Endometrial microvascular endothelial cells (primary cell): ENCODE data around the gene PMS2. TPM values are rescaled to one million over a fixed set of nuclear protein-coding genes. Genes with fewer than 3 reads are reported as not detected.
"Not testable (repeated sequence)": the region's sequence is repeated elsewhere in the genome, so short reads cannot be mapped to it uniquely, and the experiment has no call there.

Source experiments
- in situ Hi-C: cut with HindIII; loops from 2 replicates; pipeline ENCODE4 v1.10.0; 2017; ENCODE audit warnings: low sequenced_read_pairs, low pct_unique_long_range_greater_than_20kb; ENCODE audit errors: inconsistent ontology term
- total RNA-seq: library from RNA; depleted of rRNA; stranded (reverse); fragments of >200 nt; gene quantifications from one replicate; pipeline ENCODE4 v1.2.3, GENCODE V29; 2015; ENCODE audit errors: inconsistent ontology term

The PMS2 gene
- 15.7 TPM for total RNA-seq

GRCh38 chr7:6008668-6009611, at the start of gene PMS2, which contains the start of gene AIMP2:
Gene PMS2 (minus strand): TSS chr7:6009049. CDS start chr7:6009019, 30 bp downstream.
Gene AIMP2 (plus strand): TSS chr7:6009272. CDS start chr7:6009364, 92 bp downstream.
- in situ Hi-C loops = no loop called here

GRCh38 chr7:6057316-6058129, 48.7 kb upstream of the PMS2 start:
- in situ Hi-C loops = no loop called here

GRCh38 chr7:6056616-6057015, 47.8 kb upstream of the PMS2 start:
- in situ Hi-C loops = no loop called here

GRCh38 chr7:6051185-6051584, 42.3 kb upstream of the PMS2 start:
- in situ Hi-C loops = not testable (repeated sequence)

- in situ Hi-C loops = no loop called here
Observed at GRCh38 chr7:6049780-6050179, 40.9 kb upstream of the PMS2 start.

- in situ Hi-C loops = no loop called here
Observed at GRCh38 chr7:6035686-6036085, 26.8 kb upstream of the PMS2 start.

- in situ Hi-C loops = no loop called here
Observed at GRCh38 chr7:6035165-6035564, 26.3 kb upstream of the PMS2 start.

- in situ Hi-C loops = no loop called here
Observed at GRCh38 chr7:6032641-6033040, 23.8 kb upstream of the PMS2 start.

- in situ Hi-C loops = no loop called here
Observed at GRCh38 chr7:6032167-6032566, 23.3 kb upstream of the PMS2 start.

GRCh38 chr7:6031567-6031966, 22.7 kb upstream of the PMS2 start:
- in situ Hi-C loops = no loop called here

GRCh38 chr7:6030988-6031387, 22.1 kb upstream of the PMS2 start, which contains the start of gene ANKRD61:
Gene ANKRD61 (plus strand): TSS chr7:6031376. CDS start chr7:6031376, 0 bp downstream.
- in situ Hi-C loops = no loop called here

- in situ Hi-C loops = no loop called here
Observed at GRCh38 chr7:6028563-6028962, 19.7 kb upstream of the PMS2 start.

- in situ Hi-C loops = no loop called here
Observed at GRCh38 chr7:6027806-6028365, 19.0 kb upstream of the PMS2 start.

- in situ Hi-C loops = no loop called here
Observed at GRCh38 chr7:6026820-6027311, 18.0 kb upstream of the PMS2 start.

GRCh38 chr7:6026011-6026819, 17.4 kb upstream of the PMS2 start:
- in situ Hi-C loops = no loop called here

GRCh38 chr7:6023974-6024435, 15.2 kb upstream of the PMS2 start:
- in situ Hi-C loops = no loop called here

GRCh38 chr7:6022707-6023106, 13.9 kb upstream of the PMS2 start:
- in situ Hi-C loops = no loop called here
